ENCODE measurements around the gene KCNQ2. TPM values are rescaled to one million over a fixed set of nuclear protein-coding genes. Genes with fewer than 3 reads are reported as not detected.

The KCNQ2 gene
- total and polyA plus RNA-seq, 10 of the 15 experiments (the other 5 are each of a cell fraction or from before 2014, with no cell fraction given) = 0.06 to 0.49 (median 0.26) TPM; not detected in 7

DNA sequence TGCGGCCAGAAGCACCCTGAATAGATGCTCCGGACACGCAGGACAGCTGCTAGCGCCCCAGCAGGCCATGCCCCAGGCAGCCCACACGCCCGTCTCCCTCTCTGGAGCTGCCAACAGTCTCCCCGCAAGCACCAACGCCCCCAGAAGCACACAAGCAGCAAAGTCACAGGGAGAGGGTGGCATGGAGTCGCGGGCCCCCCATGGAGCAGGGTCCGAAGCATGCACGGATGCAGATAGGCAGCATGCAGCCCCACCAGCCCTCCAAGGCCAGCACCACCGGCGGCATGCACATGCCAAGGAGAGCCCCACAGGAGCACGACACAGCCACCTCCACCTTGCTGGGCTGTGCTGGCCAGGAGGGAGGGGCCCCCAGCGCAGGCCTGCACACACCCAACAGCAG lies 53.8 kb downstream of the KCNQ2 start:
- Histone ChIP-seq H3K36me3 (ENCODE audit: control insufficient read depth in 2 of 2, insufficient read depth in 2 of 2, low read length in 1 of 2) (no peaks in the 10 kb centered on the region), H4K20me1 (ENCODE audit: control insufficient read depth, insufficient read depth) (no peaks in the 10 kb centered on the region), H3K4me3 (no peak overlapping the region), H3K27ac (ENCODE audit: control insufficient read depth, insufficient read depth) (no peak overlapping the region), H3K4me2 (ENCODE audit: control insufficient read depth, insufficient read depth) (no peak overlapping the region), H3K79me2 (ENCODE audit: control insufficient read depth, insufficient read depth, low read length) (no peaks in the 10 kb centered on the region), H2AFZ (ENCODE audit: control insufficient read depth, low read depth, low read length) (no peak overlapping the region), H3K9me3 (replicated peaks; ENCODE audit: control insufficient read depth, insufficient read depth, low read length) (no peaks in the 10 kb centered on the region), H3K9ac (ENCODE audit: control insufficient read depth, insufficient read depth, low read length) (no peak overlapping the region), H3K4me1 (ENCODE audit: control insufficient read depth, insufficient read depth, low read length) (no peaks in the 10 kb centered on the region), H3K27me3 (replicated peaks in 1 of 2; ENCODE audit: control insufficient read depth in 2 of 2, insufficient read depth in 2 of 2, low read length in 1 of 2) (no peaks in the 10 kb centered on the region; a peak in 2 of 4 replicates)
- ATAC-seq (no peak), FAIRE-seq (no peak), DNase-seq (ENCODE audit: low read depth, low spot score) (no peak)
- ChIA-PET RAD21 (ENCODE audit: unreplicated experiment) (no interaction called here), POLR2A (no interaction called here), CTCF (no interaction called here), SMC1A (ENCODE audit: uncharacterized antibody, unreplicated experiment) (no interaction called here)
- WGBS (ENCODE audit: insufficient coverage, insufficient replicate concordance, low lambda C conversion rate, missing lambda C conversion rate) = 47% methylated on average over 16 of the region's 16 CpGs
- intact Hi-C loops (cut with micrococcal nuclease; ENCODE audit: unreplicated experiment) (no loop called here), in situ Hi-C loops (cut with MboI) (no loop called here)
- BruUV-seq (replicated peaks) = no TSS peak
- TF ChIP-seq NFYB (IDR thresholded peaks at IDR 0.05; ENCODE audit: insufficient read depth, low read depth, low read length) (no peak), MTA2 (IDR thresholded peaks at IDR 0.05; ENCODE audit: low read depth) (no peak), ZBTB33 (IDR thresholded peaks at IDR 0.05) (no peak), ZNF207 (IDR thresholded peaks at IDR 0.05; ENCODE audit: borderline replicate concordance) (no peak), PBX3 (IDR thresholded peaks at IDR 0.05; ENCODE audit: insufficient replicate concordance, low read depth, low read length) (no peak), E2F4 (IDR thresholded peaks at IDR 0.05; ENCODE audit: low read depth, low read length) (no peak), FOXM1 (IDR thresholded peaks at IDR 0.05; ENCODE audit: low read depth, low read length) (no peak), ZNF24 (IDR thresholded peaks at IDR 0.05) (no peak), MEF2B (IDR thresholded peaks at IDR 0.05; ENCODE audit: partially characterized antibody, poor library complexity, severe bottlenecking) (no peak)
- TF ChIP-seq, protein P1, sequence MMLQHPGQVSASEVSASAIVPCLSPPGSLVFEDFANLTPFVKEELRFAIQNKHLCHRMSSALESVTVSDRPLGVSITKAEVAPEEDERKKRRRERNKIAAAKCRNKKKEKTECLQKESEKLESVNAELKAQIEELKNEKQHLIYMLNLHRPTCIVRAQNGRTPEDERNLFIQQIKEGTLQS (IDR thresholded peaks at IDR 0.05; ENCODE audit: borderline replicate concordance, extremely low read depth, low read depth, low read length) = no peak
- TF ChIP-seq, protein P2, sequence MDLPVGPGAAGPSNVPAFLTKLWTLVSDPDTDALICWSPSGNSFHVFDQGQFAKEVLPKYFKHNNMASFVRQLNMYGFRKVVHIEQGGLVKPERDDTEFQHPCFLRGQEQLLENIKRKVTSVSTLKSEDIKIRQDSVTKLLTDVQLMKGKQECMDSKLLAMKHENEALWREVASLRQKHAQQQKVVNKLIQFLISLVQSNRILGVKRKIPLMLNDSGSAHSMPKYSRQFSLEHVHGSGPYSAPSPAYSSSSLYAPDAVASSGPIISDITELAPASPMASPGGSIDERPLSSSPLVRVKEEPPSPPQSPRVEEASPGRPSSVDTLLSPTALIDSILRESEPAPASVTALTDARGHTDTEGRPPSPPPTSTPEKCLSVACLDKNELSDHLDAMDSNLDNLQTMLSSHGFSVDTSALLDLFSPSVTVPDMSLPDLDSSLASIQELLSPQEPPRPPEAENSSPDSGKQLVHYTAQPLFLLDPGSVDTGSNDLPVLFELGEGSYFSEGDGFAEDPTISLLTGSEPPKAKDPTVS (IDR thresholded peaks at IDR 0.05; ENCODE audit: low read depth, low read length) = no peak
